MG63 (cell line): ENCODE measurements around the gene DHDH. TPM values are rescaled to one million over a fixed set of nuclear protein-coding genes. Genes with fewer than 3 reads are reported as not detected.
A peak's percentile ranks its signal among the peaks of the same experiment; 100 is the strongest.
"Not testable (repeated sequence)": the region's sequence is repeated elsewhere in the genome, so short reads cannot be mapped to it uniquely, and the experiment has no call there.

Experiments
- DNase-seq: peaks from one replicate; pipeline ENCODE4 v3.0.0-alpha.2; 2020
- H3K27me3 ChIP-seq: fragments of 250-450 bp; sonication (Bioruptor Pico); 2 replicates; pipeline ENCODE4 v1.5.1; 2020; ENCODE audit warnings: mild to moderate bottlenecking, moderate library complexity
- H3K36me3 ChIP-seq: fragments of 250-450 bp; sonication (Bioruptor Pico); 2 replicates; pipeline ENCODE4 v1.5.1; 2020; ENCODE audit warnings: mild to moderate bottlenecking, moderate library complexity
- H3K4me3 ChIP-seq: fragments of 250-450 bp; sonication (Bioruptor Pico); 2 replicates; pipeline ENCODE4 v1.5.1; 2020; ENCODE audit warnings: mild to moderate bottlenecking, moderate library complexity
- H3K9me3 ChIP-seq: fragments of 250-450 bp; sonication (Bioruptor Pico); 2 replicates; pipeline ENCODE4 v1.5.1; 2020; ENCODE audit warnings: mild to moderate bottlenecking, moderate library complexity
- total RNA-seq: library from RNA; depleted of rRNA; stranded (reverse); fragments of >200 nt; shearing (Covaris generic); gene quantifications from 2 replicates; pipeline ENCODE4 v1.2.3, GENCODE V29; 2014; ENCODE audit warnings: low replicate concordance

The DHDH gene
- total RNA-seq, 1 experiment from 2014 or later: not detected

- H3K27me3 ChIP-seq, H3K9me3 ChIP-seq, DNase-seq, H3K4me3 ChIP-seq: not testable (repeated sequence)
- H3K36me3 ChIP-seq: peaks cover 80% of the 10 kb centered on the region
Observed at GRCh38 chr19:48909424-48910077, 23.9 kb upstream of the DHDH start.

DNA sequence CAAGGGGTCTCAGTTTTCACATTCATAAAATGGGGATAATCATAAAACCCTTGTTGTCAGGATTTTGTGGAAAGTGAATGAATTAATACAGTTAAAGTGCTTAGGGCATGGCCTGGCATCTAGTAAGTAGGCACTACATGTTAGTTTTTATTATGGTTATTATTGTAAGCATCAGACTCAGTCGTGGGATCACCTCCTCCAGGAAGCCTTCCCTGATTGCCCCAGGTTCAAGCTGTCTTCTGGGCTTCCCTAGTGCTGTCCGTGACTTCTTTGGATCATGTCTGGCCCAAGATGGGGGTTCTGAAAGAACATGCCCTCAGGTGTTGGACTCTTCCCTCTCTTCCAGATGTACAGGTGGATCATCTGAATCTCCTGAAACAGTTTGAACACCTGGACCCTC, 22.7 kb upstream of the DHDH start:
- H3K36me3 ChIP-seq: peaks cover 71% of the 10 kb centered on the region
- H3K4me3 ChIP-seq: no peak overlapping the region
- H3K27me3 ChIP-seq: no peaks in the 10 kb centered on the region
- H3K9me3 ChIP-seq: no peaks in the 10 kb centered on the region
- no peak for DNase-seq

DNA sequence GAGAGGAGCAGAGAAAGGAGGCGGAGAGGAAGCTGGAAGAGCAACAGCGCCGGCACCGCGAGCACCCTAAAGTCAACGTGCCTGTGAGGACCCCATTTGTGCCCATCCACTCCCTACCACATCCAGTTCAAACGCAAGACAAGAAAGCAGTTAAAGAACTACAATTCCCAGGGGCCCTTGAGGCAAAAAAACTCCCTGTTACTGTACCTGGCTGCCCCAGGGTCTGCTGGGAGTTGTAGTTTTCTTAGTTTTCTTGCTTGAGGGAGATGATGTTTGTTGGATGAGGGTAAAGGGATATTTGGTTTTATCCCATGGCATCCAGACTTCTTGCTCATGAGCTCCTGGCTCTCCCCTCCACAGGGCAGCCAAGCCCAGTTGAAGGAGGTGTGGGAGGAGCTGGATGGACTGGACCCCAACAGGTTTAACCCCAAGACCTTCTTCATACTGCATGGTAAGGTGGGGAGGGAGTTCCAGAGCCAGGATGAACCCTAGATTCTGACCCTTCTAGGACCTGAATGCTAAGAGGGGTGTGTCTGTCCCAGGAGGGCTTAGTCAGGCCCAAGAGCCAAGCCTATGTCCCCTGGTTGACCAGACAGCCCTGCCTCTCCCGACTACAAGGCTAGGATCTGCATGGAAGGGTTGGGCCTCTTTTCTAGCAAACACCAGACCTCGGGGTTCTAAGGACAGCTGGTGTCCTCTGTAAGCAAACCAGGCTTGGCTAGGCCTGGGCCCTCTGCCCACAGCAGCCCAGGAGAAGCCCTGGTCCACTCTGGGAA, 20.2 kb upstream of the DHDH start:
- peaks cover 68% of the 10 kb centered on the region for H3K36me3 ChIP-seq
- no peak overlapping the region for H3K4me3 ChIP-seq
- no peaks in the 10 kb centered on the region for H3K27me3 ChIP-seq
- no peaks in the 10 kb centered on the region for H3K9me3 ChIP-seq
- DNase-seq: no peak

- H3K4me3 ChIP-seq: no peak overlapping the region
- peaks cover 71% of the 10 kb centered on the region for H3K36me3 ChIP-seq
- DNase-seq: no peak
- no peaks in the 10 kb centered on the region for H3K9me3 ChIP-seq
- no peaks in the 10 kb centered on the region for H3K27me3 ChIP-seq
Observed at GRCh38 chr19:48914181-48914580, 19.3 kb upstream of the DHDH start.

DNA sequence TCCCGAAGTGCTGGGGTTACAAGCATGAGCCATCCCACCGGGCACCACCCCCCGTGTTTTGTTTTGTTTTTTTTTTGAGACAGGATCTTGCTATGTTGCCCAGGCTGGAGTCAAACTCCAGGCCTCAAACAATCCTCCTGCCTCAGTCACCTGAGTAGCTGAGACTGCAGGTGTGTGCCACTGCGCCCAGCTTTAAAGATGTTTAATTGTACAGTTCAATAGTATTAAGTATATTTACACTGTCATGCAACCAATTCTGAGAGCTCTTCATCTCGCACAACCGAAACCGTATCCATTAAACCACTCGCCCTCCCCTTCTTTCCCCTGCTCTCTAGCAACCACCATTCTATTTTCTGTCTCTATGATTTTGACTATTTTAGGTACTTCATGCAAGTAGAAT, 17.7 kb upstream of the DHDH start:
- Histone ChIP-seq H3K36me3 (peaks cover 70% of the 10 kb centered on the region), H3K4me3 (no peak overlapping the region), H3K9me3 (no peaks in the 10 kb centered on the region), H3K27me3 (no peaks in the 10 kb centered on the region)
- no peak for DNase-seq

DNA sequence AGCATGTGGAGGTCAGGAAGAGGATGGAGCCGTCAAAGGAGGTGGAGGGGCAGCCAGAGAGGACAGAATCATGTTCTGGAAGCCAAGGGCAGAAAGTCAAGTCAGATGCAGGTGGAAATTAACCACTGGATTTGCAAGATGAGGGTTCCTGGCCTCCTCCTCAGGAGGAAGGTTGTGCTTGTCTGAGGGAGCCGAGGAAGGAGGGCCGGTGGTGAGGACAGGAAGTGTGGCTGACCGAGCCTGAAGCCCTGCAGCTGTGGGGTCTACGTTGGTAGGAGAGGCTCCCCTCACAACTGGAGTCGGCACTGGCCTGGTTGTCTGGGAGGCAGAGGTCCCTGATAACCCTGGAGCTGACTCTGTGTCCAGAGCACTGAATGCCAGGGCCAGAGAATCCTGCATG, 15.4 kb upstream of the DHDH start:
- Histone ChIP-seq H3K36me3 (peaks cover 67% of the 10 kb centered on the region), H3K27me3 (no peaks in the 10 kb centered on the region), H3K9me3 (no peaks in the 10 kb centered on the region), H3K4me3 (no peak overlapping the region)
- DNase-seq: no peak

DNA sequence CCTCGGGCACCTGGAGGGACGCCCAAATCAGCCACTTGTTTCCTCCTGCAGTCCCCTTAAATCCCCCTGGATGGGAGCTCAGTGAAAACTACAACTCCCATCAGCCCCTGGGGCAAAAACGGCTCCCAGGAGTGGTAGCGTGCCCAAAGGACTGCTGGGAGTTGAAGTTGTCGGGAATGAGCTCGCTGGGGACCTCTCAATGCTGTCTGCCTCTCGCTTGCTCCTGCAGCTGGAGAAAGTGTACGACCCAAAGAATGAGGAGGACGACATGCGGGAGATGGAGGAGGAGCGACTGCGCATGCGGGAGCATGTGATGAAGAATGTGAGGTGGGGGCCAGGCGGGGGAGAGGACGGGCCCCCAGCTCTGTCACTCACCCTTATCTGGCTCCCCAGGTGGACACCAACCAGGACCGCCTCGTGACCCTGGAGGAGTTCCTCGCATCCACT, 14.7 kb upstream of the DHDH start:
- H3K27me3 ChIP-seq: no peaks in the 10 kb centered on the region
- H3K9me3 ChIP-seq: no peaks in the 10 kb centered on the region
- peaks cover 68% of the 10 kb centered on the region for H3K36me3 ChIP-seq
- no peak overlapping the region for H3K4me3 ChIP-seq
- DNase-seq: peak; percentile 21

- not testable (repeated sequence) for H3K27me3 ChIP-seq, DNase-seq, H3K4me3 ChIP-seq, H3K9me3 ChIP-seq
- peaks cover 64% of the 10 kb centered on the region for H3K36me3 ChIP-seq
Observed at GRCh38 chr19:48919271-48919670, 14.2 kb upstream of the DHDH start.

GRCh38 chr19:48920949-48921348, 12.6 kb upstream of the DHDH start:
- Histone ChIP-seq H3K4me3 (no peak overlapping the region), H3K9me3 (no peaks in the 10 kb centered on the region), H3K27me3 (no peaks in the 10 kb centered on the region), H3K36me3 (peaks cover 59% of the 10 kb centered on the region)
- no peak for DNase-seq

DNA sequence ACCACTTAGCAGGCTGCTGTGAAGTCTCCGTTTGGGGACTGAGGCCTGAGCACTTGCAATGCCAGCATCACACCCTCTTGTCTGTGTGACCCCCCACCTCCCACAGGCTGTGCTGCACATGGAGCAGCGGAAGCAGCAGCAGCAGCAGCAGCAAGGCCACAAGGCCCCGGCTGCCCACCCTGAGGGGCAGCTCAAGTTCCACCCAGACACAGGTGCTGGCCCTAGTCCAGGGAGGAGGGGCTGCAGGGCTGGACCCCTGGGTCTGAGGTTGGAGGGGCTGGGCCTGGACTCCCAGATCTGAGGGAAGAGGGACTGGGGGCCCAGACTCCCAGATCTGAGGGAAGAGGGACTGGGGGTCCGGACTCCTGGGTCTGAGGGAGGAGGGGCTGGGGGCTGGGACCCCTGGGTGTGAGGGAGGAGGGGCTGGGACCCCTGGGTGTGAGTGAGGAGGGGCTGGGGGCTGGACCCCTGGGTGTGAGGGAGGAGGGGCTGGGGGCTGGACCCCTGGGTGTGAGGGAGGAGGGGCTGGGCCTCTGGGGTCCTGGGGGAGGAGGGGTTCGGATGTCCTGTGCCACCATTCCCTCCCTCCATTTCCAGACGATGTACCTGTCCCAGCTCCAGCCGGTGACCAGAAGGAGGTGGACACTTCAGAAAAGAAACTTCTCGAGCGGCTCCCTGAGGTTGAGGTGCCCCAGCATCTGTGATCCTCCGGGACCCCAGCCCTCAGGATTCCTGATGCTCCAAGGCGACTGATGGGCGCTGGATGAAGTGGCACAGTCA, 11.6 kb upstream of the DHDH start:
- no peak for DNase-seq
- no peaks in the 10 kb centered on the region for H3K9me3 ChIP-seq
- peaks cover 50% of the 10 kb centered on the region for H3K36me3 ChIP-seq
- H3K27me3 ChIP-seq: no peaks in the 10 kb centered on the region
- no peak overlapping the region for H3K4me3 ChIP-seq

DNA sequence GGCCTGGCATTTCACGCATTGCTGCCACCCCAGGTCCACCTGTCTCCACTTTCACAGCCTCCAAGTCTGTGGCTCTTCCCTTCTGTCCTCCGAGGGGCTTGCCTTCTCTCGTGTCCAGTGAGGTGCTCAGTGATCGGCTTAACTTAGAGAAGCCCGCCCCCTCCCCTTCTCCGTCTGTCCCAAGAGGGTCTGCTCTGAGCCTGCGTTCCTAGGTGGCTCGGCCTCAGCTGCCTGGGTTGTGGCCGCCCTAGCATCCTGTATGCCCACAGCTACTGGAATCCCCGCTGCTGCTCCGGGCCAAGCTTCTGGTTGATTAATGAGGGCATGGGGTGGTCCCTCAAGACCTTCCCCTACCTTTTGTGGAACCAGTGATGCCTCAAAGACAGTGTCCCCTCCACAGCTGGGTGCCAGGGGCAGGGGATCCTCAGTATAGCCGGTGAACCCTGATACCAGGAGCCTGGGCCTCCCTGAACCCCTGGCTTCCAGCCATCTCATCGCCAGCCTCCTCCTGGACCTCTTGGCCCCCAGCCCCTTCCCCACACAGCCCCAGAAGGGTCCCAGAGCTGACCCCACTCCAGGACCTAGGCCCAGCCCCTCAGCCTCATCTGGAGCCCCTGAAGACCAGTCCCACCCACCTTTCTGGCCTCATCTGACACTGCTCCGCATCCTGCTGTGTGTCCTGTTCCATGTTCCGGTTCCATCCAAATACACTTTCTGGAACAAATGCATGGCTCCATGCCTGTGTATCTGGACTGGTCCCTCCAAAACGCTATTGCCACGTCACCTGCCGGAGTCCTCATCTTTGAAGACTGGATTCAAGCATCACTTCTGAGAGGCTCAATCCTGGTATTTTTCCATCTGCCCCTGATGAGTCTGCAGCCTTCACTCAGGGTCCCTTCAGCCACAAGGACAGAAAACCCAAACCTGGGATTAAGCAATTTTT, 10.7 kb upstream of the DHDH start:
- no peaks in the 10 kb centered on the region for H3K27me3 ChIP-seq
- DNase-seq: no peak
- no peaks in the 10 kb centered on the region for H3K9me3 ChIP-seq
- no peak overlapping the region for H3K4me3 ChIP-seq
- peaks cover 47% of the 10 kb centered on the region for H3K36me3 ChIP-seq

GRCh38 chr19:48925240-48925843, 8.2 kb upstream of the DHDH start:
- peak; percentile 97 for DNase-seq
- no peaks in the 10 kb centered on the region for H3K9me3 ChIP-seq
- no peak overlapping the region for H3K4me3 ChIP-seq
- H3K36me3 ChIP-seq: peaks cover 27% of the 10 kb centered on the region
- no peaks in the 10 kb centered on the region for H3K27me3 ChIP-seq

- not testable (repeated sequence) for H3K9me3 ChIP-seq, H3K4me3 ChIP-seq, DNase-seq, H3K27me3 ChIP-seq
- H3K36me3 ChIP-seq: peaks cover 22% of the 10 kb centered on the region
Observed at GRCh38 chr19:48925890-48926289, 7.6 kb upstream of the DHDH start.

DNA sequence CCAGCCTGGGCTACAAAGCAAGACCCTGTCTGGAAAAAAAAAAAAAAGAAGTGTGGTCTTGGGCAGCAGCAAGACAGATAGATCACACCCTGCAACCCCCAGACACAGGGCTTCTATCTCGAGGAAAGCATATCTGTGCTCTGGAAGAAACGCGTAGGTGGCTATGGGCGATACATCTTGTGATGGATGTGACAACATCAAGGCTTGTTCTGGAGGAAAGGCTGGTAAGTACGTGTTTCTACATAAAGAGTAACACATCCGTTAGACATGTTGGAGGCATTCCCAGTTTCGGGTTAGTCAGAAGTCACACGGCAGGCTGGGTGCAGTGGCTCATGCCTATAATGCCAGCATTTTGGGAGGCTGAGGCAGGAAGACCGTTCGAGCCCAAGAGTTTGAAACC, 6.6 kb upstream of the DHDH start:
- H3K4me3 ChIP-seq: no peak overlapping the region
- DNase-seq: peak; percentile 96
- no peaks in the 10 kb centered on the region for H3K9me3 ChIP-seq
- peaks cover 16% of the 10 kb centered on the region for H3K36me3 ChIP-seq
- H3K27me3 ChIP-seq: no peaks in the 10 kb centered on the region

GRCh38 chr19:48927692-48928091, 5.8 kb upstream of the DHDH start:
- not testable (repeated sequence) for H3K4me3 ChIP-seq, H3K27me3 ChIP-seq, H3K9me3 ChIP-seq
- peaks cover 10% of the 10 kb centered on the region for H3K36me3 ChIP-seq
- DNase-seq: peak; percentile 43
